ENCODE results near the gene PP2D1. TPM values are rescaled to one million over a fixed set of nuclear protein-coding genes. Genes with fewer than 3 reads are reported as not detected.
"Not testable (repeated sequence)": the region's sequence is repeated elsewhere in the genome, so short reads cannot be mapped to it uniquely, and the experiment has no call there.

PP2D1 gene
- total RNA-seq, 1 experiment from 2014 or later, result not detected

DNA sequence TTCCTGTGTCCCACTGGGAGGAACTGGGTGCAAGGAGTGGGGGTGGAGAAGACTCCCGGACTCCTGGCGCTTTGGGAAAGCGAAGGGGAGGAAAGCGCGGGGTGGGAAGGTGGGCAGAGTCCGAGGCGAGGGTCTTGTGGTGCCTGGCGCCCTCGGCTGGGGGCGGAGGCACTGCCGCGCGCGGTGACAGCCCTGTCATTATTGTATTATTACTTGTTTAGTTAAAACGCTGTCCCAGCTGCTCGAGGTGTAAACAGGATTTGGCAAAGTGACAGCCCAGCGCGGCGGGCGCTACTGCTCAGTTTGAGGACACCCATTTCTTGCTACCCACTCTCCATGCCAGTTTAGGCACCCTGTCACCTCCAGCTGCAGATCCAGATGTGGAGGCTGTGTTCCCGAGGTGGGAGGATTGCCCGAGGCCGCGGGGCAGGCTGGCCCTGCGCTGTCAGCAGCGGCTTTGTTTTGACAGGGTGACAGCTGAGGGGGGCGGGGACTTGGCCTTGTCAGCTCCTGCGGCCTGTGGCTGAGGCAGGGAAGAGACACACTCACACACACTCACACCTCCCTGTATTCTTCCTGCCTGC lies 29.2 kb upstream of the PP2D1 start:
- in situ Hi-C loops (cut with HindIII; ENCODE audit: low sequenced_read_pairs), result no loop called here
- peak; percentile 95 for DNase-seq (ENCODE audit: low spot score)

DNA sequence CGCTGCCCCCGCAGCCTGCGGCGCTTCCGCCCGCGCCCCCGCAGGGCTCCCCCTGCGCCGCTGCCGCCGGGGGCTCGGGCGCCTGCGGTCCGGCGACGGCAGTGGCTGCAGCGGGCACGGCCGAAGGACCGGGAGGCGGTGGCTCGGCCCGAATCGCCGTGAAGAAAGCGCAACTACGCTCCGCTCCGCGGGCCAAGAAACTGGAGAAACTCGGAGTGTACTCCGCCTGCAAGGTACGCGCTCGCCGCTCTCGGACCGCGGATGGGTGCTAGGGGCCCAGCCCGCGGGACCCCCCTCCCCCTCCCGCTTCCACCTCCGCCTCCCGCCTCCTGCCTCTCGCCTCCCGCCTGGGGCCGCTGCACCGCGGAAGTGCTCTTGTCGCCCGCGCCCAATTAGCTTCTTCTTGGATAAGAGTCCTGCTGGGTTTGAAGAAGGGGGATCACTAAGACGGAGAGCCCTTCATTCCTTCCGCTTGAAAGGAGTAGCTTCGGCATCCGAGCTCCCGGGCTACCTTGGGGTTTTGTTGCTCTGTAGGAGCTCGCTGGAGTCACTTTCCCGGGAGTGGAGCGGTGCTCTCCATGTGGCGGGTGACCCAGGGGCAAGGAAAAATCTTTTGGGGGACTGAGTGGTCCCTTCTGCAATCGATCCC lies 28.6 kb upstream of the PP2D1 start:
- peak; percentile 76 for DNase-seq (ENCODE audit: low spot score)
- in situ Hi-C loops (cut with HindIII; ENCODE audit: low sequenced_read_pairs), result no loop called here

DNA sequence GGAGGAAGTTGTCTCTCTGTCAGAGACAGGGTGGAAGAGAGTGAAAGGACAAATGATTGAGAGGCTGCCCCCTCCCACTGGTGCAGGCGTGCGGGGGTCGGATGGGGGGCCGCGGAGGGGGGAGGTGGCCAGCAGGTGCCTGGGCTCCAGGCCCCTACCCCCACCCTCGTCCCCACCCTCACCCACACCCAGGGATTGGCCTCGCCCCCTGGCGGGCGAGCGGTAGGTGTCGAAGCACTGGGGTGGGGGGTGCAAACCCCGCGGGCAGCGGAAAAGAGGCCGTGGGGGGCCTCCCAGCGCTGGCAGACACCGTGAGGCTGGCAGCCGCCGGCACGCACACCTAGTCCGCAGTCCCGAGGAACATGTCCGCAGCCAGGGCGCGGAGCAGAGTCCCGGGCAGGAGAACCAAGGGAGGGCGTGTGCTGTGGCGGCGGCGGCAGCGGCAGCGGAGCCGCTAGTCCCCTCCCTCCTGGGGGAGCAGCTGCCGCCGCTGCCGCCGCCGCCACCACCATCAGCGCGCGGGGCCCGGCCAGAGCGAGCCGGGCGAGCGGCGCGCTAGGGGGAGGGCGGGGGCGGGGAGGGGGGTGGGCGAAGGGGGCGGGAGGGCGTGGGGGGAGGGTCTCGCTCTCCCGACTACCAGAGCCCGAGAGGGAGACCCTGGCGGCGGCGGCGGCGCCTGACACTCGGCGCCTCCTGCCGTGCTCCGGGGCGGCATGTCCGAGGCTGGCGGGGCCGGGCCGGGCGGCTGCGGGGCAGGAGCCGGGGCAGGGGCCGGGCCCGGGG lies 27.9 kb upstream of the PP2D1 start, which contains the start of gene KAT2B:
TSS of gene KAT2B (plus strand) at position 682 of the 783 bp plus-strand sequence. CDS start at position 714, 32 bp downstream.
- DNase-seq (ENCODE audit: low spot score), result peak; percentile 51
- in situ Hi-C loops (cut with HindIII; ENCODE audit: low sequenced_read_pairs), result no loop called here

DNA sequence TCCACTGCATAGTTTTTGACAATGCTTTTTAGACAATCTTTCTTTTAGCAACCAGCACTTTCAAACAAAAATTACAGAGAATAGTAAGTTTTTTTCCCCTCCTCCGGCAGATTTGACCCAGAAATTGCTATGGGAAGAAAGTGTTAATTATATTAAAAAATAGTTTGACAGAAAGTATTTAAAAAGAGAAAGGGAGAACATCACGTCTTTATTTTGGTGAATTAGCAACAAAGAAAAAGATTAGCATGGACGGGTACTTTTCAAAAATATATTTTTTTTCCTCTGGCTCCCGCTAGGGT lies 27.4 kb upstream of the PP2D1 start:
- in situ Hi-C loops (cut with HindIII; ENCODE audit: low sequenced_read_pairs), result no loop called here
- no peak for DNase-seq (ENCODE audit: low spot score)

DNA sequence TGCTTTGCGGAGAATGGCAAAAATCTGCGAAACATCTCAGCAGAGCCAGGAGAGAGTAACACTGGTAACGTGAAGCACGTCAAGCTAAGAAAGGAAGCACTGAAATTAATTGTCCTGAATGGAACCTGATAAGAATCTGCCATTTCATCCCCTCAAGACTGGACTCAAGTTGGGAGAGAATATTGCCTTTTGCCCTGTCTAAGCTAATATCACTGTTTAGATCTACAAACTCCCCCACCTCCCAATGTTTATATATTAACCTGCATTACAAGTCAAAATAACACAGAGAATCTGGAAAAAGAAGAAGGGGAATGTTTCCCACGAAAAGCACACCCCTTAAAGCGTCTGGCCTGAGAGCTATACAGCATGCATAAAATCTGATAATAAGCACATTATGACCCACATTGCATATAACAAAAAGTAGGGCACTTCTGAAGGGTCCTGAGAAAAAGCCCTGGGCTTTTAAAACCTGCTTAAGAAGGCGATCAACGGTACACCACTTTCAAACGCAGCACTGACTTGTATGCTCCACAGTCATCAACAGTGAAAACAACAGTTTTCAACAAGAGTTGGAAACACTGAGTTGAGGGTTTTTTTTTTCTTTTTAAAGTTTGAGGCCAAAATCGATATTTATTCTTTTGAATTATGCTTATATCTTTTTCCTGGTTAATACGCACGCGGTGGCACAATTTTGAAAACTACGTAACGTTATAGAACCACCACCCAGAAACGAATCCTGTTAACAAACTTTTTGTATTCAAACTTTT lies 26.8 kb upstream of the PP2D1 start:
- in situ Hi-C loops (cut with HindIII; ENCODE audit: low sequenced_read_pairs), result no loop called here
- peak; percentile 15 for DNase-seq (ENCODE audit: low spot score)

DNA sequence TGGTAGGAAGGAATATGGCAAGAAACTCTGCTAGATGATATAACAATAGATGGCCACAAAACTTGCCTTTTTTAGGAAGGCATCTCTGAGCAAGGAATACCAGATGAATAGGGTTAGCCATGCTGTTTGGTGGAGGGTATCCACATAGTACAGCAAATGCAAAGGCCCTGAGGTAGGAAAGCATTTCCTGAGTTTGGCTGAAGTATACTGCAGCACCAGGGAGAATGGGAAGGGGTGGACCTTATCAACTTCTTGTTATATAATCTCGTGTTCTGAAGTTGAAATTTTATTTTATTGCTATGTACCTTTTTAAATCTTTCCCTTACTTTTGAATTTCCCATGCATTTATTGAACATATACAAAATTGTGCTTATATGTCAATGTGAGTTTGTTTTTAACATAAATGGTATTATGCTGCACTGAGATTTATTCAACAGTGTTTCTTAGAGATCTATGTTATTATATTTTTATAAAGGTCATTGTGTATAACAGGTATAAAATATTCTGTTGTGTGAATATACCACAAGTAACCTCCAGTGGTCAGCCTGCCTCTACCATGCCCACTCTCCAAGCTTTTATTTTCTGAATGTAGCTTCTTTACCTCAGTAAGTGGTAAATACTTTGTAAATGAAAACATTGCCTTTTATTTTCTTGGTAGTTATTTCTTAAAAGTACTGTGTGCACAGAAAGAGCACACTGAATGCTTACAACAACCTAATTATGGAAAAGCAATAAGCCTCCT lies 25.4 kb upstream of the PP2D1 start:
- no peak for DNase-seq (ENCODE audit: low spot score)
- in situ Hi-C loops (cut with HindIII; ENCODE audit: low sequenced_read_pairs), result no loop called here

DNA sequence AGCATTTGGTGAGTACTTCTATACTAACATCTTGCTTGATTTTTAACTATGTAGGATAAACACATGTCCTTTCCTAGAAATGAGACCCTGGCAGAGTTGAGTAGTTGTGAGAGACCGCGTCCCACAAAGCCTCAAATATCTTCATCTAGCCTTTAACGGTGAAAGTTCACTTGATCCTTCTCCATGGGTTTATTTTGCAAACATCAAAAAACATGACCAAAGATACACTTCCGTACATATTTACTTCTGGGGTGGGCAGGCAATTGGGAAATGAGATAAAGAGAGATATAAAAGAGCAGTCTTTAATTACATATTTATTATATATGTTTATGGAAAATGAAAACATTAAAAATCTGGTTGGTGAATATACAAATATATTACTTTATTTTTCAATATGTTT lies 23.0 kb upstream of the PP2D1 start:
- in situ Hi-C loops (cut with HindIII; ENCODE audit: low sequenced_read_pairs), result no loop called here
- no peak for DNase-seq (ENCODE audit: low spot score)

DNA sequence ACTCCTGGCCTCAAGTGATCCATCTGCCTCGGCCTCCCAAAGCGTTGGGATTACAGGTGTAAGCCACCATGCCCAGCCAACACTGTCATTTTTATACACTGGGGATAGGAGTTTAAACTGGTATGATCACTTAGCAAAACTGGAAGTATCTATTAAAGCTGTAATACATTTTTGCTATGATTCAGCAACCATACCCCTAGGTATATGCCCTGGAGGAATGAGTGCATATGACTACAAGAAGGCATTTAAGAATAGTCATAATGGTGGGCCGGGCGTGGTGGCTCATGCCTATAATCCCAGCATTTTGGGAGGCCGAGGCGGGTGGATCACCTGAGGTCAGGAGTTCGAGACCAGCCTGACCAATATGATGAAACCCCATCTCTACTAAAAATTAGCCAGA lies 19.9 kb upstream of the PP2D1 start:
- DNase-seq (ENCODE audit: low spot score); in situ Hi-C loops (cut with HindIII; ENCODE audit: low sequenced_read_pairs): not testable (repeated sequence)

DNA sequence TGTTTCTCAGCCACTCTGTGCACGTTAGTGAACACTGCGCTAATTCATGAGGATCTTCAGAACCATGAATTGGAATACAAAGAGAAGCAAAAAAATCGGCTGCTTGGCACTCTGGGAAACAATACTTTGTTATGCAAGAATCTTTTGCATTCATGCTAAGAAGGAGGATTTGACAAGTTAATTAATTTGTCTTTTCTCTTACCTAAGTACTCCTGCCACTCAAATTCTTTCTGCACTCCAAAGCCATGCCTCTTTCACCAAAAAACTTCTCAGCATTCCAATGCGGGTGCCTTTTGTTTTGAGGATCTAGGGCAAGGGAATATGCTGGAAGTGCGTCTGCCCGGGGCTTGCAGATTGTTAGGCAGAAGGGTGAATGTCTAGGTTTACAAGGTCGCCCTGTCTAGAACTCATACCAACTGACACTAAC lies 16.9 kb upstream of the PP2D1 start:
- in situ Hi-C loops (cut with HindIII; ENCODE audit: low sequenced_read_pairs), result no loop called here
- no peak for DNase-seq (ENCODE audit: low spot score)

DNA sequence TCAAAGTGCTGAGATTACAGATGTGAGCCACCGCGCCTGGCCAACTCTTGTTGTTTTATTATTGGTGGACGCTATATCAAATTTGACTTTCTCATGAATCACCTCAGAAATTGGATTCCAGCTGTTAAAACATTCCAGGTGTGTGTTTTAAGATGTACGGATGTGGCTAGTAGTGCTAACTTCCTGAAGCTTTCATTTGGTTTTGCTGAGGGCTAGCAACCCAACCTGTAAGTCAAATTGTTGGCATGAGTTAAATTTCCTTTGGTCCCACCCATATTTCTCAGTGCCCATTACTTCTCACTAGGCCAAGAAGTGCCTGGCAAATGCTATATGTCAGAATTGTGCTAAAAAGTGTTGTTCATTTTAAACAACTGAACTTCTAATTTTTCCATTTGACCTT lies 15.1 kb upstream of the PP2D1 start:
- in situ Hi-C loops (cut with HindIII; ENCODE audit: low sequenced_read_pairs), result no loop called here
- DNase-seq (ENCODE audit: low spot score), result no peak

DNA sequence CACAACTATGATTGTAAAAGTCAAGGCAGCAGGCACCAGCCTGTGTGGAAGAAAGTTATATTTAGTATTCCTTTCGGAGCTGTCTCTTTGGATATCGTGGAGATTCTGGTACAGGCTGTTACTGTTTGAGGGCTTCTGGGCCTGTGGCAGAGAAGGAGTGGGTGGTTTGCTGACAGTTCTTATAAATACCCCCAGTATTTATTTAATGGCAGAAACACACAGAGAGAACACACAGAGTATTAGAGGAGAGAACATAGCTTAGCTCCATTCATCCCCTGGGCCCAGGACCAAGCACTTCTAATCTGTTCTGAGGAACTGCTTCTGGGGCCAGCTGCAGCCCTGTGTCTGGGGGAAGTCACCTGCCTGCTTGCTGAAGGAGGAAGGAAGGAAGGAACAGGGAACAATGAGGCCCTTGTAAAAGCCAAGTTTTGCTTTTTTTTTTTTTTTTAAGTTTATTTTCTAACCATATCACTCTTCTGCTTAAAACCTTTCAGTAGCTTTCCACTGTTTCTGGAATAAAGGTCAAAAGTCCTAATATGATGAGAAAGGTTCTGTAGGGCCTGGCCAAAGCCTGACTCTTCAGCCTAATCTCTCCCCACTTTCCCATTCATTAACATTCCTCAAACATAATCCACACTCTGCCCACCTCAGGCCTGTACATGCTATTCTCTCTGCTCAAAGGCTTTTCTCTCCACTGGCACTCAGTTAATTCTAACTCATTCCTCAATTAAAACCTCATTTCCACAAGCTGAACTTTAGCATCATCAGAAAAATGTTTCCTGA lies 11.8 kb upstream of the PP2D1 start:
- DNase-seq (ENCODE audit: low spot score), result no peak
- in situ Hi-C loops (cut with HindIII; ENCODE audit: low sequenced_read_pairs), result no loop called here

DNA sequence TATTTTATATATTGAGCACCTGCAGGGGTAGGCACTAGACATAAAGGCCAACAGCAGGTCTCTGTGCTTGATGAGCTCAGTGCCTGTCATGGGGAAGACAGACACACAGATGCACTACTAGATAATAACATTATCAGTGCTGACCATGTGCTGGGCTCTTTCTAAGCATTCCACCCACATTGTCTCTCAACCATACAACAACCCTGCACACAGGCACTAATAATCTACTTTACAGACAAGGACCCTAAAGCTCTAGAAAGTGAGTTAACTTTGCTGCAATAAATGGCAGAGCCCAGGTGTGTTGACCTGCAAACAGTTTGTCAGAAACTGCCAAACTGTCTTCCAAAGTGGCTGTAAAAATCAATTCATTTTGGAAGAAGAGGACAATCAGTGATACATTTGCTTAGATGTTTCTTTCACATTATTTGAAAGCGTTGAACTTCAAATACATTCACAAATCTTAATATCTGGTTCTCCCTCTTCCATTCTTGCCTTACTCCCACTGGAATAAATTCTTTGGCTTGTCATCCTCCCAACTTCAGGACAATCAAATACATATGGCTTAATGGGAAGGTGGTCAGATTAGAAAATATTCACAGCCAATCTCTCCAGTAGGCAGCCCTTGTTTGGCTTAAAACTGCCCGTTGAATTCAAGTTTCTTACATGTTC lies 11.0 kb upstream of the PP2D1 start:
- in situ Hi-C loops (cut with HindIII; ENCODE audit: low sequenced_read_pairs), result no loop called here
- no peak for DNase-seq (ENCODE audit: low spot score)

DNA sequence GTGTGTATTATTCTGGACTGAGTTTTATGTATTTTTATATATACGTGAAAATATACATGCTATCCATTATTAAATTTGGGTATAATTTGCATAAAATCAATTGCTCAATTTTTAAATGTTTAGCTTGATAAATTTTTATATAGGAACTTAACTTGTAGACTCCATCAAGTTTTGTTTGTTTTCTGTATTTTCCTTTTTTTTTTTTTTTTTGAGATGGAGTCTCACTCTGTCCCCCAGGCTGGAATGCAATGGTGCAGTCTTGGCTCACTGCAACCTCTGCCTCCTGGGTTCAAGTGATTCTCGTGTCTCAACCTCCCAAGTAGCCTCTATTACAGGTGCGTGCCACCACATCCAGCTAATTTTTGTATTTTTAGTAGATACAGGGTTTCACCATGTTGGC lies 4.0 kb upstream of the PP2D1 start:
- in situ Hi-C loops (cut with HindIII; ENCODE audit: low sequenced_read_pairs); DNase-seq (ENCODE audit: low spot score): not testable (repeated sequence)

DNA sequence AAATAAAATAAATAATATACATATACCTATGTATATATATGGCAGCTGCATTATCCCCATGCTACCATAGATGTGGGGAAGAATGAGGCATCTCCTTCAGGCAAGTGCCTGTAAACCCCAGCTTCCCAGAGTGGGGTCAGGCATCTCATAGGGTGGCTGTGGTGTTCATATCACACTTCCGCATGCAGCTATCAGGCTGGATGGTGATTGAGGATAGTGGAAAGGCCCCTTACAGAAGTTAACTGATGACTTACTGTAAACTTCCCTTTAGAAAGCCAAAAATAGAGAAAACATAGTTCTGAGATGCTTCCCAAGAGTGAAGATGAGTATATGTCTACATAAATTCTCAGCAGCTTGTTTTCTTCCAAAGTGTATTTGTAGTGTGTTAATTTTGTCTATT lies 3.5 kb upstream of the PP2D1 start:
- in situ Hi-C loops (cut with HindIII; ENCODE audit: low sequenced_read_pairs), result no loop called here
- no peak for DNase-seq (ENCODE audit: low spot score)

DNA sequence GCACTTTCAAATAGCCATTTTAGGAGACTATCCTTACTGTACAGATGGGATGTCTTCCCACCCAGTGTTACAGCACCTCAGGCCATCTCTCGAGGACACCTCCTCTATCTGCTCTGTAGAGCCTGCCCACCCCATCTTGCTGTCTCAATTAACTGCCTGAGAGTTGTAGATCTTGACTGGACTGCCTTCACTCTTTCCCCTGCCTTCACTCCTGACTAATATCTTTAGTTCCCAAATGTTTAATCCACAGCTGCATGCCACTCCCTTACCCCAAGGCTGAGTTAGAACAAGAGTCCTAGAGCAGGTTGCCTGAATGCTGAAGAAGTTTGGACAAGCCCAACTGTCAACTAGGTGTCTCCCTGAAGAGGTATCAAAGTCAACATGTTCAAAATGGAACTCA lies 1.3 kb upstream of the PP2D1 start:
- no peak for DNase-seq (ENCODE audit: low spot score)
- in situ Hi-C loops (cut with HindIII; ENCODE audit: low sequenced_read_pairs), result no loop called here

DNA sequence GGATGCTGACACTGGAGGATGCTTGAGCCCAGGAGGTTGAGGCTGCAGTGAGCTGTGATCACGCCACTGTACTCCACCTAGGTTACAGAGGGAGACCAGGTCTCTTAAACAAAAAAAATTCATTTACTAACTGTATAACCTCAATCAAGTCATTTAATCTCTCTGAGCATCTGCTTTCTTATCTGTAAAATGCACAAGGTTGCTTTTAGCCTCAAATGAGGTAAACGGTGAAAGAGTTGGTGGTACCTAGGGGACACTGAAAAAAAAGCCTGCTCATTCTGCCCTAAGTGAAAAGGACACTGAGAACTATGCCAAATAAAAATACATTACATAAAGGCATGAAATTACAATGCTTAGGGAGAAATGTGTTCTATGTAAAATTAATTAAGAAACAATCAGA lies 3.4 kb downstream of the PP2D1 start:
- no peak for DNase-seq (ENCODE audit: low spot score)
- in situ Hi-C loops (cut with HindIII; ENCODE audit: low sequenced_read_pairs), result no loop called here

DNA sequence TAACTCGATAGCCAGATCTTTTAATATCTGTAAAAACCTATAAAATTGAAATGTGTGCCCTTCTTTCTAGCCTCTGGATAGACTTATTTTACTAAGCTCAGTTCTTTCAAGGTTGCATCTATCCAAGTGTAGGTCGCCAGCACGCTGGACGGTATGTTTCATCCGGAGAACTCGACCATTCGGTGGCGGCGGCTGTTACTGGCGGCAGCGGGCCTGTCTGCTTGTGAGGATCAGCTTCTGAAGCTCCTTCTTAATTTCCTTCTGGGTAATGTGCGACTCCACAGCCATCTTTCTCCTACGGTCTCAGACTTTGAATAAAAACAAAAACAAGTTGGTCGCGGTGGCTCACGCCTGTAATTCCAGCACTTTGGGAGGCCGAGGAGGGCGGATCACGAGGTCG lies 4.1 kb downstream of the PP2D1 start:
- in situ Hi-C loops (cut with HindIII; ENCODE audit: low sequenced_read_pairs), result no loop called here

DNA sequence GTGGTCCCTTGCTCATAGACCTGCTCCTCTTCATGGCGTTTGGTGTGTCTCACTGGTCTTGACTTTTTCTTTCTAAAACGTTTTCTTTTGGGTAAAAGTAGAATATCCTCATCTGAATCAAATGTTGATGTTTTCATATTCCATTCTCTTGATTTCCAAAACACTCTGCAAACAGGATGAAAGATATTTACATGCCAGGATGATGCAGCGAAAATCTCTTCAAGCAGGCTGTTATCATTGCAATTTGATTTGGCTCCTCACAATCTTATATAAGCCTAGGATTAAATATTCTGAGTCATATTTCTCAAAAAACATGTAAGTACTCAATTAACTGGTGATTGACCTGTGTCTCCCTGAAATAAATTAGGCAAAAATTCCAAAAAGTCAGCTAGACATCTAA lies 10.1 kb downstream of the PP2D1 start:
- in situ Hi-C loops (cut with HindIII; ENCODE audit: low sequenced_read_pairs), result no loop called here
- no peak for DNase-seq (ENCODE audit: low spot score)

More for the DNA sequence above, 4.1 kb downstream of the PP2D1 start:
- no peak for DNase-seq (ENCODE audit: low spot score)
